ENCODE data around the gene BARHL1.

The BARHL1 gene

DNA sequence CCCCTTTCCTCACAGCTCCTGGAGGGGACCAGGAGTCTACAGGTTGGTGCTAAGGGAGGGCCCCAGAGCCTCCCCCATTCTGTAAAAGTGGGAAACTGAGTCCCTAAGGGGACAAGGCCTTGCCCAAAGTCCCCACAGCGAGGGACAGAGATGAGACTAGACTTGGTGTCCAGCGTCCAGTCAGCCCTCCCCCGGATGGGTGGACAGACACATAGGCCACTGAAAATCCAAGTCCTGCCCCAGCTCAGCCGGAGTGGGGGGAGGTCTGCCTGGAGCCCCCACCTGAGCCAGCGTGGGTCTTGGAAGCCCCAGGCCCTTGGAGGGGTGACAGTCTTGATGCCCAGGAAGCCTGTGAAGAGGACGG, 5.2 kb downstream of the BARHL1 start:
- DNase-seq (ENCODE audit: low spot score) = no peak

DNA sequence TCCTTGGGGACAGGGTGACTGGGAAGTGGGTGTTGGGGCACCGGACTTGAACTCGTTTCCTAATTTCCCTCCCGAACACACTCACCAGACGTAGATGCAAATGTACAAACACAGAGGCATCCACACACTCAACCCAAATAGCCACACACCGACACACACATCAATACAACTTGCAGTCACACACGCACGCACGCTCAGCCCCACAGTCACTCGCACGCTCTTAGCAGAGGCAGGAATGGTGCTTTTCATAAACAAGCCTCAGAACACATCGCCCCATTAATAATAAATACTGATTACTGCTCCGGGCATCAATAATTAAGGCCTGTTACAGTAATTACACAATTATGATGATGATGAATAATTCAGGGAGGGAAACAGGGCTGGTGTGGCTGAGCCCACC, 5.7 kb downstream of the BARHL1 start:
- no peak for DNase-seq (ENCODE audit: low spot score)

DNA sequence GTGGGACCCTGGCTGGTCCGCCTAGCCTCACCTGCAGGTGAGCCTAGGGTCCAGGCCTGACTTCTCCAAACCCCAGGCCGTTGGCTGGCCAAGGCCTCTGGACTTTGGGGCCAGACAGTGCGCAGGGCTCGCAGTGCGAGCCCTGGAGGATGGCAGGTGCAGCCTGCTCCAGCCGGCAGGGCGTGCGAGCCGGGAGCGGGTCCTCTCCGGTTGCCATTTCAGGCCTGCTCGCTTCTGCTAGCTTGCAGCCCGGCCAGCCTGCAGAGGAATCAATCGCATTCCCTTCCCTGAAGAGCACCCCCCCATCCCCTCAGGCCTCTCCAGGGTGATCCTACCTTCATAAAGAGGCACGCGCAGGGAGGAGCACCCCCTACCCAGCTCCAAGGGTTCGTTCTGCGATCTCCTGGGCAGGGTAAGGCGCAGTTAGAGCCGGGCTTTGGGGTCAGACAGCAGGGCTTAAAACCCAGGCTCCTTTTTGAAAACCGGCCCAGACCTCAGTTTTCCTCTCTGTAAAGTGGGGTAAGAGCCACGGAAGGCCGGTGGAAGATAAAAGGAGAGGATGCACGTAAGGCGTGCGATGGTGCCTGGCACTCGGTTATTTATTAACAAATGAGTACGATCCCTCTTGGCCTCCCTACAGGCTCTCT, 6.2 kb downstream of the BARHL1 start:
- DNase-seq (ENCODE audit: low spot score) = no peak

DNA sequence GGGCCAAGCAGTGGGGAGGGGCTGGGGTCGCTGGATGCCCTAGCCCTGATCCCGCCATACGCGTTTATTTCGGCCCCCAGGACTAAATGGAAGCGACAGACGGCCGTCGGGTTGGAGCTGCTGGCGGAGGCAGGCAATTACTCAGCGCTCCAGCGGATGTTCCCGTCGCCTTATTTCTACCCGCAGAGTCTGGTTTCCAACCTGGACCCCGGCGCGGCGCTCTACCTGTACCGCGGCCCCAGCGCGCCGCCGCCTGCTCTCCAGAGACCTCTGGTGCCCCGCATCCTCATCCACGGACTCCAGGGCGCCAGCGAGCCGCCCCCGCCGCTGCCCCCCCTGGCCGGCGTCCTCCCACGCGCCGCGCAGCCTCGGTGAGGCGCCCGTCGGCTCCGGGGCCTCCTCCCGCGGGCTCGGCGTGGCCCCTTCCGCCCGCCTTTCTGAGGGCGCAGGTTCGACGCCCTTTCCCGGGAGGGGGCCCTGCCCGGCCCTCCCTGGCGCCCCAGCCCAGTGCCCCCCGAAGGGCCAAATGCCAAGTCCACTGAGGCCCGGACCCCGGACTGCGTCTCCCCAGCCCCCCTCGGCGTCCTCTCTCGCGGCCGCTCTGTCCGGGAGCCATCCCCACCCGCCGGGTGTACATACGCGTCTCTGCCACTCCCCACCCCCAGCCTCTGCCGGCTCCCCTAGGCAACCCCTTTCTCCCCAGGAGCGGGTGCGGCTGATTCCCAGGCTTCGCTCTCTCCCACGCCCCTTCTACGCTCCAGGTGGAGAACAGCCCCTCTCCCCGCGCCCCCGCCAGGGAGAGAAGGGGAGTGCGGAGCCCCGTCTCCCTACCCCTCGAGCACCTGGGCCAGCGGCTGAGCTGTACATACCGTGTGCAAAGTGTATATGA, 7.0 kb downstream of the BARHL1 start:
- DNase-seq (ENCODE audit: low spot score) = no peak

DNA sequence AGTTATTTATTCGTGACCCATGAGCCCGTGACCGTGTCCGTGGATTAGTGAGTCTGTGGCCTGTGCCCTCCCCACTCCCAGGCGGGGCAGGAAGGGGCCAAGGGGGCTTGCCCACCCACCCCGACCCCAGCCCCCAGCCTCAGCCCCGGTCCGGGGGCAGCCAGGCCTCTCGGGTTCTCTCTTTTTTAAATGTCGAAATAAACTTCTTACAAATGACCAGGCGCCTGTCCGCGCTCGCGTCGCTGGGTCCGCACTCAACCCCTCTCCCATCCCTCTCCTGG, 7.6 kb downstream of the BARHL1 start:
- no peak for DNase-seq (ENCODE audit: low spot score)

DNA sequence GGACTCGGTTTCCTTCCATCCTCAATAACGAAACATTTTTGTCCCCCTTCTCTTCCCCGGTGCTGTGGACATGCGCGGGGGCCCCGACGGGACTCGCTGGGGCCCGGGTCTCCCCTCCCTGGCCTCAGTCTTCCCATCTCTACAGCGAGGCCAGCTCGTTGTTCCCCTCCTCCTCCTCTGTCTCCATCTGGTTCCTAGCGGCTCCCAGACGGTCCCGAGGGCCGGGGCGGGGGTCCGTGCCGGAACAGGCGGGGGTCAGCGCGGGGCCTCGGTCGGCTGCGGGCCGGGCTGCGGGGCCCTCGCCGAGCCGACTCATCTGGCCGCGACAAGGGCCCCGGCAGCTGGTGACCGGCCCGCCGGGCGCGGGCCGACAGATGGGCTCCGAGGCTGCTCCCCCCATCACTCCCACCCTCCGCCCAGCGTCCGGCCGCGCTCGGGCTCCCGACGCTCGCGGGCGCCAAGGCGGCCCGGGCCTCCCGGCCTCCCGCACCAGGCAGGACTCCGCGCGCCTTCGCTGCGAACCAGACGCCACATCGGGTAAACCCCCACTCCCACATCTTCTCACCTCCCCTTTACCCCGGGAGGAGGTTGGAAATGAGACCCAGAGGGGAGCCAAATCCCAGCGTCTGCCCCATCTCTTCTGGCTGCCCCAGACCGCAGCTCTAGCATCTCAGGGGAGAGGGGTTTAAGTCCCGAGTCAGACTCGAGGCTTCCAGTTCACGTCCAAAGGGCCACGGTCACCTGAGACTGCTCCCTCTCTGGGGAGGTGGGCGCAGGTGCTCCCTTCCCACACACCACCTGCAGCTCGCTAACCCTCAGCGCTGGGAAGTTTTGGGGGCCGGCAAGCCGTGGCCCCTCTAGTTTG, 8.1 kb downstream of the BARHL1 start:
- no peak for DNase-seq (ENCODE audit: low spot score)

DNA sequence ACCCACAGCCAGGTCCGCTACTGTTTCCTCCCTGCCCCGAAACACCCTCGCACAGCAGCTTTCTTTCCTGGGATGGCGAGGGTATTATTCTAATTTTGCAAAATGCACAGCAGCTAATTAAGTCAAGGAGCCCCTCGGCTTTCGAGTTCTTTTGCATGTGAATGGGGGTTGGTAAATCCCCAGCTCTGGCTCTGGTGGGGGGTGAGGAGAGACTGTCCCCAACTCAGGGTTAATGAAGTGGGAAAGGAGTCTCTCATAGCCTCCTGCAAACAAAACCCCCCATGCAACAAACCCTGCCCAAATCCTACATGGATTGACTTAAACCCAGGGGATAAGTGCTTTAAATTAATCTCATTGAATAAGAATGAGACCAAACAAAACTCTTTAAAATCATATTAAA, 8.8 kb downstream of the BARHL1 start:
- DNase-seq (ENCODE audit: low spot score) = no peak

DNA sequence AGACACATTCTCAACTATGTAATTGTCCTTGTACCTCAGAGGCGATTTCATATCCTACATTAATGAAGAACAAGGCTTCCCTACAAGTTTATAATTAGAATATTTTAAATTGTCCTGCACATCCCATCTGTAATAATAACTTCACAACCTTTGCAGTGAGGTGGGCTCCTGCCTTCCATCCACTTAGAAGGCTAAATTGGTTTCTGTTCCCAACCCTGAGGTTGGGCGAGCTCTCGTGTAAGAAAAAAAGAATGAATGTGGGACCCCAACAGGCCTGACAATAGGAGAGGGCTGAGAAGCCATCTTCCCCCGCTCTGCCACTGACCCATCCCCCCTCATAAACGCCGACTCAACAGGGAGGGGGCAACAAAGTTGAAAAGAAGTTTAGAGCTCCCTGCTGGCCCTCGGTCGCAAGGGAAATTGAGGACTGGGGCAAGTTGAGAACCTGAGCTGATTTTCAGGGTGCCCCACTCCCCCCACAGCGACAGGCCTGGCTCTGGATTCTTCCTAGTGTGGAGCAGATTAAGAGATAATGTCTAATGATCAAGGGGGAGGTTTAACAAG, 9.4 kb downstream of the BARHL1 start:
- no peak for DNase-seq (ENCODE audit: low spot score)

DNA sequence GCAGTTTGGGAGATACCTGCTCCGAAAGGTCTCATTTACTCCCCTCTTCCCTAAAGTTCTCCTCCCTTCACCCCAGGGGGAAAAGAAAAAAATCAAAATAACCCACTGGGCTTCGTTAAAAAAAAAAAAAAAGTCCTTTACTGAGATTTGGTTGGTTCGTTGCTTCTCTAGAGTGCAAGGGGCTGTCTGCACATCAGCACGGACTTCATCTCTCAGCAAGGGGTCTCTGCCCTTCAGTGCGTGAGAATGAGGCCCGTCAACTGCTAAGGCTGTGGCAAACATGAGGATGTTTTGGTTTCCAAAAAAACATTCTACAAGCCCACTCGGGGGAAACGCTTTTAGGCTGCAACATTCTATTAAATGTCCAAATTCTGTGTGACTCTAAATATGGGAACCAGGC, 10.0 kb downstream of the BARHL1 start:
- DNase-seq (ENCODE audit: low spot score) = no peak

DNA sequence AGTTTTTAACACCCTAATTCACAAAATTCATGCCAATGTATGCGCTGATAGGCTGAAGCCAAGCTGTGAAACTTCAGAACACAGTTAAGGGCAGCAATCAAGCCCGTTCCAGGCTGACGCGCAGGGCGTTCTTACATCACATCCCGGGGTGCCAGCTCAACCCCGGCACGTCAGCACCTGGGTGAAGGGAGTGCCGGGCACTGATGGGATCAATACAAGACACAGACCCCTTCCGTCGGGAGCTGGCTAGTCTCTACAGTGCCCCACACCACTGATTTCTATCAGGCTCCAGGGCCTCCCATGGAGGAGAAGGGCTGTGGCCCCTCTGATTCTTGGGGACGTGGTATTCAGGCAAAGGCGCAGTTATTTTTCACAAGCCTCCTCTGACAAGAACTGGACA, 12.0 kb downstream of the BARHL1 start:
- no peak for DNase-seq (ENCODE audit: low spot score)

DNA sequence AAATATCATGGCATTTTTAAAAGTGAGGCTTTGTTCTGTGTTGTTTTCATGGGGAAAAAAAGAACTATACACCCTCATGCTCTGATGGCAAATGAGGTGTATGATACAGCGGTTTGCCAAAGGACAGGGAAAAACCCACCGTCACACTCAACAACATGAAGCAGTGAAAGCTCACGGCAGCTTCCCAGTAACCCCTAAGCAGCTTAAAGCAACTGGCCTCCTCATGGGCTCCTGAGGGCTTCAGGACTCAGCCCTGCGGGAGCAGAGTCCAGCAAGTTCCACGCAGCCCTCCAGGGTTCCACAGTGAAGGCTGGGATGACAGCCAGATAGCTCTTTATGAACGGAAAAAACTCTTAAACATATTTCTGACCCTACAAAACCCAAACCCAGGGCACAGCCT, 12.9 kb downstream of the BARHL1 start:
- no peak for DNase-seq (ENCODE audit: low spot score)

DNA sequence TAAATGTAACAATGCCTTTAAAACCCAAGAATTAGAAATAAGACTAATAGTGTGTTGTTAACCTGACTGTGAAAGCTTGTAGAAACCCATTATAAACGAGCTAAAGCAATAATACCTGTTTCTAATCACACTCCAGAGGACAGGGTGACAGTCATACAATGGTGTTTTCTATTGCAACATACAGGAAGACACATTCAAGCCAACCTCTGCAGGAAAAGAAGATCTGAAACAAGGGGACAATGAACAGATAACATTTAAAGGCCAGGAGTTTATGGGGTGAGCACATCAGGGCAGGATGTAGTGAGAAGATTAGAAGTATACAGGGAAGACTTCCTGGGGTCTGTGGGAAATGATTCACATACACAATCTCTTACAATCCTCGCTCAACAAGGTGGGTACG, 13.8 kb downstream of the BARHL1 start:
- no peak for DNase-seq (ENCODE audit: low spot score)

DNA sequence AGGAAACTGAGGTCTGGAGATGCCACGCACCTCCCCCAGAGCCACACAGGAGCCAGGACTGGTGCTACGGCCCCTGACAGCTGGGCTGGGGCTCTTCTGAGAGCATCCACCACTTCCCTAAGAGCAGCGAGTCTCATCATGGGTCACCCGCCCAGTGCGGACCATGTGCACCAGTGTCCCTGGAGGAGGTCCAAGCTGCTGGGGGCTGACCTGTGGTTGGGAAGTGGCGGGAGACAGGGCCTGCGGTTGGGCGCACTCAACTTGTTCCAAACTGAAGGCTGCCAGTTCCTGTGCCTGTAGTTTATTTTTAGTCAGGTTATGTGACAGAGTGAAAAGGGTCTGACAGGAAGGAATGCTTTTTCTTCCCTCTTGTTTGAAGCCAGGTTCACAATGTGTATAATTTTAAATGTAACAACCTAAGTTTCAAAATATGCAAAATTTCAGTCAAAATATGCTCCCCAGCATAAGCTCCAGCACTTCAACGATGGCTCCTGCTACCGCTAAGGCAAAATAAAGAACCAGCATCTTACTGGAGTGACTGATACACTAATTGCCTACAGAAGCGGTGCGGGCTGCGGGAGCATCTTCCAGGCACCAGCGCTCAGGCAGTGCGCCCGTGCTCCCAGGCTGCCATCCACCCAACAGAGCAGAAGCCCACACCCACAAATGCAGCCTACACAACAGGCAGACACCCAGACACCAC, 14.8 kb downstream of the BARHL1 start:
- DNase-seq (ENCODE audit: low spot score) = no peak

DNA sequence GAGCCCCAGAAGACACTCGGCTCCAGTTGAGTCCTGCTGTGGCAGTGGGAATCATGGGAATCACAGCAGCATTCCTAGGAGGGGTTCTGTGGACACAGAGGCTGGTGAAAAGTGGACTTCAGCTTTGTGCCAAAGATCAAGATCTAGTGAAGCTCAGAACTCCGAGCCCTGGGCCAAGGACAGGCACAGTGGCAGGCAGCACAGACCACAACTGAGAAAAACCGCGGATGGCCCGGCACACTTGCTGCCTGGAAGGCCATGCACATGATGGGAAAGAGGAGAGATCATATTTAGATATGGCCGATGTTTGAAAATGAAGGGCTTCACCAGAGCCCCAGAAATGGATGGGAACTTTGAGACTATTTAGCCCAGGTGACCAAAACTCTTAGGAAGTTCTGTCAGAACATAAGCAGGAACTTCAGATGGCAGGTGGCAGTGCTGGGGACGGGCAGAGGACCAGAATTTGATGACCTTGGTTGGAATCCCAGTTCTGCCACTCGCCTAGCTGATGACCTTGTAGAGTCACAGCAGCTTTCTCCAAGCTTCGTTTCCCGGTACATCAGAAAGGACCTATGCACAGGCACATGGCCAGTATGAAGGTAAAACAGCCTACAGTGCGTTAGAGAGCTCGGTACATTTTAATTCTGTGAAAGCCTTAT, 18.0 kb downstream of the BARHL1 start:
- no peak for DNase-seq (ENCODE audit: low spot score)

DNA sequence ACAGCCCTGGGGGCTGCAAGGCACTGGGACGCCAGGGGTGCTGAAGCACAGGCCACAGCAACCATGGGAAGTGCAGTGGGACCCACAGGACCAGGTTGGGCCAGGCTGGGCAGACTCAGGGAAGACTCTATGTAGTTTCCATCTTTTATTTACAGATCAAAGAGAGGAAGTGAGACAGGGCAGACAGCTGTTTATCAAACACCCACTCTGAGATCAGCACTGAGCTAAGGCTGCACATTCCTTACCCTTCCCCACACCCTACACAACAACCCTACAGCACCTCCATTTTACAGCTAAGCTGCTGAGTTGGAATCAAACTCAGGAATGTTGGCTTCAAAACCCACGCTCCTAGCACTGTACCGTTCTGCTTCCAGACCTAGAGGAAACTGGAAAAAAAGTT, 19.8 kb downstream of the BARHL1 start:
- DNase-seq (ENCODE audit: low spot score) = no peak

DNA sequence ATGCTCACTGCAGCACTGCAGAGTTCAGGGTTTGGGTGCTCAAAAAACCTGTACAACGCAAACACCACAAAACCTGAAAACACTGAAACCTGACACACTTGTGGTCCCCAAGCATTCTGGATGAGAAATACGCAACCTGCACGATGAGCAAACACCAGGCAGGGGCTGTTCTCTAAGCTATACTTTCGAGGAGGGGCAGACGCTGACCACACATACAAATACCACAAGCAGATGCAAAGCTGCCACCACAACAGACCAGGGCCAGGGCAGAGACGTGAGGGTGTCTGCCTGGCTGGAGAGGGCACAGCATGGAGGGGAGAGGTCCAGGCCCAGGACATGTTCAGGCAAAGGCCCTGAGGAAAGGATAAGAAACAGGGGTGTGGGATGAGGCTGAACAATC, 23.0 kb downstream of the BARHL1 start:
- no peak for DNase-seq (ENCODE audit: low spot score)

DNA sequence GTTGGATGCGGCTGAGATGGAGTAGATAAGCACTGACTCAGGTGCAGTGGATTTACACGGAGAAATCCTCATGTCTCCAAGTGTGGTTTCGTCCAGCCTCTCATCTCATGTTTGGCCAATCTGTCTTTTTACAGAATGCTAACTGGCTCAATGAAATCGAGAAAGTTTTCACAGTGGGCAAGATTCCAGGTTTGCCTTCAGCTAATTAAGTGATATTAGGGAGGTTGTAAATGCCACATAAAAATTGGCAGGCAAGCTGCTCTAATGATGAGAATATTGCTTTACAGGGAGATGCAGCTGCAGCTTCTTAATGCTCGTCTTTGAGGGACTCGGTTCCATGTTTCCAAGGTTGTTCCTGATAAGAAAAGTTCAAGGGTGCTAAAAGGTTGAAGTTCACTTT, 23.7 kb downstream of the BARHL1 start:
- DNase-seq (ENCODE audit: low spot score) = no peak

DNA sequence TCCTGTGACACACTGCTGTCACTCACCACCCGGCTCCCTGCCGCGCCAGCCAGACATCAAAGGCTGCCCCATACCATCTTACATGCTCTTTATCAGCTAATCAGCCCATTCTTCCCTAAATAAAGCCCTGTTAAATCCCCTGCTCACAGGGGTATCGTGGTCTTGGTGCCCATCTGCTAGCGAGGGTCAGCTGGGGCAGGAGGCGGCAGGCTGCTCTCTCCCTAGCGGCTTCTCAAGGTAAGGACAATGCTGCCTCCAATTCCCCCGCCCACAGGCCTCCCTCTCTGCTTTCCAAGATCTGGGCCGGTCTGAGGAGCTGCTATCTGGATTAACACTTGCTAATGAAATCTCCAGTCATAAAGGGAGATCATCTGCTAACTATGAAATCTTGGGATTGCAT, 26.8 kb downstream of the BARHL1 start:
- DNase-seq (ENCODE audit: low spot score) = no peak

DNA sequence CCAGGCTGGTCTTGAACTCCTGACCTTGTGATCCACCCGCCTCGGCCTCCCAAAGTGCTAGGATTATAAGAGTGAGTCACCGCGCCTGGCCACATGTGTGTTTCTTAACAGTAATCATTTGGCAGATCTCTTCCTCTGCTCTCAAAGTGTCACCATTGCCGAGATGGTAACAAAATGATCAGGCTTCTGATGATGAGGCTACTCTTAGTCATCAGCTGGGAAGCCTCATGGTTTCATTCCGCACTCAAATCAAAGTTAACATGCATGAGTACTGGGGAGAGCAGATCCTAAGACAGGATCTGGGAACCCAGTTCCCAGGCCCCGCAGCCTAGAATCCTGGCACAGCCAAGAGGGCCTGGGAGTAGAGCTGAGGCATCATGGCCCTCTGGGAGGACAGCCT, 27.4 kb downstream of the BARHL1 start:
- no peak for DNase-seq (ENCODE audit: low spot score)

DNA sequence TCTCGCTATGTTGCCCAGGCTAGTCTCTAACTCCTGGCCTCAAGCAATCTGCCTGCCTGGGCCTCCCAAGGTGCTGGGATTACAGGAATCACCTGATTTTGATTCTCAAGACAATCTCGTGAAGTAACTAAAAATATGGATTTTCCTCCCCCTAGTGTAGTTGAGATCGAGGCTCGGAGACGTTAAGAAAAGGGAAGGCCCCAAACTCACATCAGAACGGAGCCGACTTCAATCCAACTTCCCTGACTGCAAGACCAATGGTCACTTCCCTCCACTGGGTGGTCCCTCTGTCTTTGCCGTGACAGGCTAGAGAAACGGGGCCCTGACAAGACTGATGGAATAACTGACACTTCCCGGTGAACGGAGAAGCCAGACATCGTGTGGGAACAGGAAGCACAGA, 28.3 kb downstream of the BARHL1 start:
- peak; percentile 32 for DNase-seq (ENCODE audit: low spot score)

DNA sequence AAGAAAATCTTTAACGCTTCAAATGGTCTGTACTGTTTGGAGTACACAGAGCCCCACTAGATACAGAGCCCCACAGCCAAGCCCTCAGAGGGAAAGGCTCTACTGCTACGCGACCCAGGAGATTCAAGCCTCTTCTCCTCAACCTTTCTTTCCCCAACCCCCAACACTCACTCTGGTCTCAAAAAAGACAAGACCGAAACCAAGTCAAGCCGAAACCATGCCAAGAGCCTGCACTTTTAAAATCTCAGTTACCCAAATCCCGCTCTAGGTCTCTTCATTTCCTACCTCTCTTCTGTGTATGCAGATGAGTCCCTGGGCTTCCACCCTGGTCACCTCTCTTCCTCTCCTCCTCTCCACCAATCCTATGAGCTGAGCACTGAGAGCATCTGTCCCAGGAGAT, 31.9 kb downstream of the BARHL1 start:
- DNase-seq (ENCODE audit: low spot score) = no peak

DNA sequence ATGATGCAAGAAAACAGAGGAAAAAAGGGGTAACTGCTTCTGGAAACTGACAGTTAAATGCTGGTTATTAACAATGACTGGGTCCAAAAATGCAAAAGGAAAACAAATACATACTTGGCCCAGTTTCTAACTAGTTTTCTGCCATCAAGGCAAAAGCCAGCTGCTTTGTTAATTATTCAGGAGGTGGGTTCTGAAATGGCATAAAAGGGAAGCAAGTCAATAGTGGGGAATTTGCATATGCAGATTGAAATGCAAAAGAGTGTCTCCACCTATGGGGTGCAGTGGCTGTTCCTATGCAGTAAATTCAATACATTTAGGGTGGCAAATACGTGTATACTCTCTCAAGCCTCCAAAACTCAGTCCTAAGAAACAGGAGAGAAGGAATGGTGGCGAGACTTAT, 33.4 kb downstream of the BARHL1 start:
- no peak for DNase-seq (ENCODE audit: low spot score)

Measured in LoVo (cell line).